HUES64 (cell line): ENCODE measurements around the gene TRIM24.

Source experiments
- H3K27ac ChIP-seq: 2 replicates; pipeline ENCODE4 v1.7.0; 2013; ENCODE audit warnings: low read depth, low read length, inconsistent platforms
- H3K27me3 ChIP-seq: 2 replicates; pipeline ENCODE4 v1.6.1; 2013; ENCODE audit warnings: mild to moderate bottlenecking, low read length; ENCODE audit not compliant: insufficient read depth
- H3K36me3 ChIP-seq: 2 replicates; pipeline ENCODE4 v1.6.1; 2013; ENCODE audit warnings: mild to moderate bottlenecking, low read length; ENCODE audit not compliant: insufficient read depth
- H3K4me1 ChIP-seq: 2 replicates; pipeline ENCODE4 v1.6.1; 2013; ENCODE audit warnings: mild to moderate bottlenecking, low read length, moderate library complexity; ENCODE audit not compliant: insufficient read depth
- H3K4me3 ChIP-seq: 2 replicates; pipeline ENCODE4 v1.5.1; 2013; ENCODE audit warnings: mild to moderate bottlenecking, low read length, moderate library complexity
- H3K9ac ChIP-seq: 2 replicates; pipeline ENCODE4 v1.6.1; 2013; ENCODE audit warnings: mild to moderate bottlenecking, low read depth, low read length
- H3K9me3 ChIP-seq: 2 replicates; pipeline ENCODE4 v1.6.1; 2013; ENCODE audit warnings: low read depth, low read length; ENCODE audit not compliant: insufficient read depth
- whole genome bisulfite sequencing: fragments of 150-250, 120-280 bp; methylation state at CpG from one replicate; pipeline ENCODE4 v1.1.7; 2013; ENCODE audit warnings: missing lambda C conversion rate; 5-methylcytosine and 5-hydroxymethylcytosine counted together

Gene TRIM24

DNA sequence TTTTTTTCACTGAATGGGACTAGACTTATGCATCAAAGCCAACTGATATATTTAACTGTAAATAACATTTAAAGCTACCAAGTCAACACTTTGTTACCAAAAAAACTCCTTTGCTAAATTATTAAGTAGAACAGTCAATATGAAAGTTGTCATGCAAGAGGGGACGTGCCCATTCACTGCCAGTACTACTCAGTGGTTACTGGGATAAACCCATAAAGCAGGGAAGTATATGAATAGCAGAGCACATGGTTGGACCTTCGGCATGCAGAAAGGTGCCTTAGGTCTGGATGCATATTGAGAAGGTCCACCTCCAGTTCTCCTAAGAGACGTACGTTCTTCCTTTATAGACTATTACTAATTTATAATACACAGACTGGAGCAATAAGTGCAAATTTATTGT, 121.0 kb downstream of the TRIM24 start:
- no peaks in the 10 kb centered on the region for H3K4me1 ChIP-seq
- no peak overlapping the region for H3K4me3 ChIP-seq
- H3K9ac ChIP-seq: no peak overlapping the region
- no peak overlapping the region for H3K27ac ChIP-seq
- H3K27me3 ChIP-seq: no peaks in the 10 kb centered on the region
- H3K9me3 ChIP-seq: no peaks in the 10 kb centered on the region
- H3K36me3 ChIP-seq: peaks cover 98% of the 10 kb centered on the region
- 95% methylated on average over 2 of the region's 4 CpGs for WGBS

DNA sequence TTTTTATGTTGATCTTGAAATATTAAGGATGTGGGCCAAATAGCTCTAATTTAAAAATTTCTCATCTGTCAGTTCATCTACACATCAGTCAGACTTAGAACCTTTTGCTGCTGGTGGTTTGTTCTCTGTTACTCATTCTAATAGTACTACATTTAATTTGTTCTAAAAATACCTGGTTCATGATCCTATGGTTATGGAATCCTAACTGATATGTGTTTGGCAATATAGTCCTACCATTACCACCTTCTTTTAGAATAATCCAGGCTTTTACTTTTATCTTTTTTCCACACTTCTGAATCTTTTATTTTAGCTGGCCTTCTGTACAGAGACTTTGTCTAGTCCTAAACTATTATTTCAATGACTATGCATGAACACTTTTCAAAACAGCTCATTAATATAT, 124.2 kb downstream of the TRIM24 start:
- Histone ChIP-seq H3K9ac (no peak overlapping the region), H3K36me3 (peaks cover 87% of the 10 kb centered on the region), H3K27ac (no peak overlapping the region), H3K27me3 (no peaks in the 10 kb centered on the region), H3K9me3 (no peaks in the 10 kb centered on the region), H3K4me3 (no peak overlapping the region), H3K4me1 (no peaks in the 10 kb centered on the region; the same call in 1 of the 2 replicates)

DNA sequence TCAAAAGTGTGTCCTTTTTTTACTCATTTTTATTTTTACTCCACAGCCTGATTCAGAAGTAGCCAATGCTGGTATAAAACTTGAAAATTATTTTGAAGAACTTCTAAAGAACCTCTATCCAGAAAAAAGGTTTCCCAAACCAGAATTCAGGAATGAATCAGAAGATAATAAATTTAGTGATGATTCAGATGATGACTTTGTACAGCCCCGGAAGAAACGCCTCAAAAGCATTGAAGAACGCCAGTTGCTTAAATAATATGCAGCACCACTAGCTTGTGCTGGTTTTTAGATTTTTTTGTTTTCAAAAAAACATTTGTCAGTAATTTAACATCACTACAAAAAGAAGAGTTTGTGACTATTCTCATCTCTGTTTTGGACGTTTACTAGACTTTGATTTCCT, 124.6 kb downstream of the TRIM24 start:
- no peak overlapping the region for H3K27ac ChIP-seq
- 95% methylated on average over 3 of the region's 4 CpGs for WGBS
- no peaks in the 10 kb centered on the region for H3K9me3 ChIP-seq

DNA sequence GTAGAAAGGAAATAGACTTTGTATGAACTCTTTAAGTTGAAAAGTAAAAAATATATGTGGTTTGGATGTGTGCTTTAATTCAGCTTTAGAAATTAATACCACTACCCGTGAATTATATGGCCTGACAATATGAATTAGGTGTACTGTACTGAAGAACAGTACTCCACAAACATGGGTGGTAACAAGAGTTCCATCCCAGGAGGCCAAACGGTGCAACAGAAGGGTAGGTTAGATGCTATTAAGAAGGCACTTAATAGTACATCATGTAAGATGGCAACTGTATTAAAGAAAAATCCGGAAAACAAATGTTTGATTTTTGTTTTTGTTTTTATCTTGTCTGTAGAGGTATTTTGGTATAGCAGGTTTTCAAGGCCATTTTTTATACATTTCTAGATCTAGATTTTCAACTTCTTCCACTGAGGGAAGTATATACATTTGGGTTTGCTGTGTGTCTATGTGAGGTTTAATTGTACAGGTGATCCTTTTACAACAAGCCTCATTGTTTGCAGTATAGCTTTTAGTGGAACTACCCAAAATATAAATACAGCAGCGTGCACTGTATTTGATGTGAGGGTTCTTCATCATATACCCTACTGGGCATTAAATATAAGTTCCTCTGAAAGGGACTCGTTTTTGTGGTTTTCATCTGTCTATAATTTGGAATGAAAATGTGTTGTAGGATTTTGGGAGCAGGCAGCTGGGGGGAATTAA, 125.4 kb downstream of the TRIM24 start:
- H3K27ac ChIP-seq: no peak overlapping the region
- H3K4me3 ChIP-seq: no peak overlapping the region
- peaks cover 76% of the 10 kb centered on the region for H3K36me3 ChIP-seq
- WGBS: 97% methylated on average over 4 of the region's 5 CpGs
- H3K4me1 ChIP-seq: no peaks in the 10 kb centered on the region; the same call in 1 of the 2 replicates
- H3K27me3 ChIP-seq: no peaks in the 10 kb centered on the region
- H3K9me3 ChIP-seq: no peaks in the 10 kb centered on the region
- H3K9ac ChIP-seq: no peak overlapping the region

More for the DNA sequence above, 124.6 kb downstream of the TRIM24 start:
- peaks cover 83% of the 10 kb centered on the region for H3K36me3 ChIP-seq
- no peak overlapping the region for H3K9ac ChIP-seq
- H3K4me1 ChIP-seq: no peaks in the 10 kb centered on the region; the same call in 1 of the 2 replicates
- no peaks in the 10 kb centered on the region for H3K27me3 ChIP-seq
- H3K4me3 ChIP-seq: no peak overlapping the region

DNA sequence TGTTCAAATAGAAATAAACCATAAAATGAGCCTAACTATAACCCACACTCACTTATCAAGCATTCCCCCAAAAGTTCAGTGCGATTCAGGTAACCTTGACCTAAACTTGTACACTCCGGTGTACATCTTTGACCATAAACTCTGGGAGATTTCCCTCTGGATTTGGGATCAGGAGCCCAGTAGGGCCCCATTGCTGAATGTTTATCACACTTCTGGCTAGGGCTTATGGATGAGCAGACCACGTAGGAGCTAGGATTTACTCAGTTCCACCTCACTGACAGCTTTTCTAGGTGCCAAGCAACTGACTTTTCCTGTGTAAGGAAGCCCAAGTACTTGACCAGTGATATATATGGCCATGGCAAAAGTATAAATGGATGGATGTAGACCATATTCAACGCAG, 127.4 kb downstream of the TRIM24 start:
- Histone ChIP-seq H3K4me1 (no peaks in the 10 kb centered on the region; the same call in 1 of the 2 replicates), H3K9me3 (no peaks in the 10 kb centered on the region), H3K9ac (no peak overlapping the region), H3K27ac (no peak overlapping the region), H3K27me3 (no peaks in the 10 kb centered on the region), H3K36me3 (peaks cover 57% of the 10 kb centered on the region), H3K4me3 (no peak overlapping the region)
- WGBS: 97% methylated on average over 4 of the region's 4 CpGs

GRCh38 chr7:138588986-138589385, 128.9 kb downstream of the TRIM24 start:
- Histone ChIP-seq H3K27ac (no peak overlapping the region), H3K9me3 (no peaks in the 10 kb centered on the region), H3K27me3 (no peaks in the 10 kb centered on the region), H3K36me3 (peaks cover 42% of the 10 kb centered on the region), H3K4me3 (no peak overlapping the region), H3K4me1 (no peaks in the 10 kb centered on the region; the same call in 1 of the 2 replicates), H3K9ac (no peak overlapping the region)
- 100% methylated on average over 1 of the region's 2 CpGs for WGBS

DNA sequence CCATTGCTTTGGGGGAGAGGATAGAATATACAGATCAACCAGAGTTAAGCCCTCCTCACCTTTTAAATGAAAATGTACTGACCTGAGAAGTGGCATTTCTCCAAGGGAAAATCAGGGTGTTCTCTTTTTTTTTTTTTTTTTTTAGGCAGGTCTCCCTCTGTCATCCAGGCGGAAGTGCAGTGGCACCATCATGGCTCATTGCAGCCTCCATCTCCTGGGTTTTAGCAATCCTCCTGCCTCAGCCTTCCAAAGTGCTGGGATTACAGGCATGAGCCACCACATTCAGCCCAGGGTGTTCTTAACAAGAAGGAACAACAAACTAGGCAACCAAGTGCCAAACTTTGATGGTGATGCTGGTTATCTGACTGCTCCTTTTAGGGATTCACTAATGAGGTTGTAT, 130.1 kb downstream of the TRIM24 start:
- no peaks in the 10 kb centered on the region for H3K27me3 ChIP-seq
- no peaks in the 10 kb centered on the region for H3K9me3 ChIP-seq
- H3K4me3 ChIP-seq: no peak overlapping the region
- H3K36me3 ChIP-seq: peaks cover 31% of the 10 kb centered on the region
- no peak overlapping the region for H3K9ac ChIP-seq
- H3K4me1 ChIP-seq: no peaks in the 10 kb centered on the region; the same call in 1 of the 2 replicates
- no peak overlapping the region for H3K27ac ChIP-seq
- WGBS: 89% methylated on average over 1 of the region's 1 CpG

GRCh38 chr7:138595454-138595853, 135.4 kb downstream of the TRIM24 start:
- H3K36me3 ChIP-seq: no peaks in the 10 kb centered on the region
- no peaks in the 10 kb centered on the region for H3K9me3 ChIP-seq
- WGBS: 100% methylated on average over 1 of the region's 2 CpGs
- no peak overlapping the region for H3K4me3 ChIP-seq
- no peaks in the 10 kb centered on the region for H3K27me3 ChIP-seq
- no peak overlapping the region for H3K27ac ChIP-seq
- no peaks in the 10 kb centered on the region for H3K4me1 ChIP-seq
- no peak overlapping the region for H3K9ac ChIP-seq

GRCh38 chr7:138602451-138602850, 142.4 kb downstream of the TRIM24 start:
- no peaks in the 10 kb centered on the region for H3K36me3 ChIP-seq
- H3K9me3 ChIP-seq: peaks cover 15% of the 10 kb centered on the region
- H3K27ac ChIP-seq: no peak overlapping the region
- 96% methylated on average over 1 of the region's 1 CpG for WGBS
- H3K9ac ChIP-seq: no peak overlapping the region
- H3K4me1 ChIP-seq: no peaks in the 10 kb centered on the region
- no peaks in the 10 kb centered on the region for H3K27me3 ChIP-seq
- H3K4me3 ChIP-seq: no peak overlapping the region

- Histone ChIP-seq H3K4me3 (no peak overlapping the region), H3K36me3 (no peaks in the 10 kb centered on the region), H3K27ac (no peak overlapping the region), H3K27me3 (no peaks in the 10 kb centered on the region), H3K4me1 (no peaks in the 10 kb centered on the region), H3K9ac (no peak overlapping the region), H3K9me3 (peaks cover 15% of the 10 kb centered on the region)
- 91% methylated on average over 8 of the region's 8 CpGs for WGBS
Measured at GRCh38 chr7:138603549-138604318, 143.7 kb downstream of the TRIM24 start.

DNA sequence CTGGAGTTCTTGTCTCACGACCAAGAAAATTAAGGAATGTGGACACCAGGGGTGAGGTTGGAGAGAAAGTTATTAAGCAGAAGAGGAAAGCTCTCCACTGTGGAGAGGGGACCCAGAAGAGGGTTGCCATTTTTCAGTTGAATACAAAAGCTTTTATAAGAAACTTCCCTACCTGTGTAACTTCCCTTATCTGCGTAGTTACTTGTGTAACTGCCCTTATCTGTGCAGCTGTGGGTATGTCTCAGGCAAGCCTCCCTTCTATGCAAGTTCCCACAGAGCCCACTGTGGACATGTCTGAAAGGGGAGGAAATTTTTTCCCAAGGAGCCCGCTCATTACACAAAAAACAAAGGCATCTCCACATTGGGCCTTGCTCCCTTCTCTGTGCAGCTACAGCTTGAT, 146.2 kb downstream of the TRIM24 start:
- no peak overlapping the region for H3K9ac ChIP-seq
- no peaks in the 10 kb centered on the region for H3K27me3 ChIP-seq
- H3K9me3 ChIP-seq: peaks cover 24% of the 10 kb centered on the region
- H3K4me3 ChIP-seq: no peak overlapping the region
- H3K36me3 ChIP-seq: no peaks in the 10 kb centered on the region
- H3K4me1 ChIP-seq: no peaks in the 10 kb centered on the region
- no peak overlapping the region for H3K27ac ChIP-seq
- 96% methylated on average over 3 of the region's 3 CpGs for WGBS
